Measurements from ENCODE around the gene MAPK1.
"Not testable (repeated sequence)": the region's sequence is repeated elsewhere in the genome, so short reads cannot be mapped to it uniquely, and the experiment has no call there.

MAPK1 gene

DNA sequence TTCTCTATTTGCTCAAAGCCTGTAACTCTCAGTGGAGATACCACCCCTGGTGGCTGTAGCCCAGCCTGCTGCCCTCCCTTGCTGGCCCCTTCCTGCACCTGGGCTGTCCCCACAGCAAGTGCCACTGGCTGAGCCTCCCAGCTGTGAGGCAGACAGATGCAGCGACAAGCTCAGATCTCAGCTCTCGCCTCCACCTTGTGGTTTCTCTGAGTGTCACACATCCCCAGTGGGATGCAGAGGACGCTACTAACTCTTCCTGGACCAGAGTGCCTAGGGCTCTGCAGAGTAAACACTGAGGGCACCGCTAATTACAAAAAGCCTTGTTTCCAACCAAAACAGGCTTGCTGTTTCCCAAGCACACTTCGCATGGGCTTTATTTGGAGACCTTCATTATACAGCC lies 140.8 kb downstream of the MAPK1 start:
- DNase-seq (ENCODE audit: low read depth, low spot score) = no peak

DNA sequence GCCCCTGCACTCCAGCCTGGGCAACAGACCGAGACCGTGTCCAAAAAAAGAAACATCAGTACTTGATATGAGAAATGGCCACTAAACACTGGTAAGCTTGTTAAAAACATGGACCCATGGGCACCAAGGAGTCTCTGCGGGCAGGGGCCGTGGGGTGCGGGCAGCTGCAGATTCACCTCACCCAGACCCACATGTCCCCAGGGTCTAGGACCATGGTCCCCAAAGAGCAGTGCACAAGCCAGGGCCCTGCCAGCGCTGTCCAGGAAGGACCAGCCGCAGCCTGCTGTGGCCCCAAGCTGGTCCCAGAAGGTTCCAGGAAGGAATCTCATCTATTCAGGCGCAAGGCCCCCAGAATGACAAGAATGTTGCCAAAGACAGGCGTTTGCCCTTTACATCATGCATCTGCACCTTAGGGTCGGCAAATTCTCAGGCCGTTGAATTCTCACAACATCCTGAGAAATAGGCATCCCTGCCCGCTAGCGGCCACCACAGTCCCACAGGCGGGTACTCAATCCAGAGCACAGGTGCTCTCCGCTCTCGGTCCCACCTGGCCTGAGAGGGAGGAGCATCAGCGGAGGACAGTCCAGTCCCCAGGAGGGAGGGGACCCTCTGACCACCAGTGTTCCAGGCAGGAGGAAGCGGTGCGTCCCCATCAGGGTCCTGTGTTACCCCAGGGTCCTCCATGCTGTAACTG lies 141.3 kb downstream of the MAPK1 start:
- no peak for DNase-seq (ENCODE audit: low read depth, low spot score)

DNA sequence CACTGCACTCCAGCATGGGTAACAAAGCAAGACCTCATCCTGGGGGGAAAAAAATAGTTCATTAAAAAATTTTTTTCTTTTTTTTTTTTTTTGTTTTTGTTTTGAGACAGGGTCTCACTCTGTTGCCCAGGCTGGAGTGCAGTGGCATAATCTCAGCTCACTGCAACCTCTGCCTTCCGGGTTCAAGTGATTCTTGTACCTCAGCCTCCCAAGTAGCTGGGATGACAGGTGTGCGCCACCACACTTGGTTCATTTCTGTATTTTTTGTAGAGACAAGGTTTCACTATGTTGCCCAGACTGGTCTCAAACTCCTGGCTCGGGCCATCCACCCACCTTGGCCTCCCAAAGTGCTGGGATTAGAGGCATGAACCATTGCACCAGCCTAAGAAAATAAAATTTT lies 142.9 kb downstream of the MAPK1 start:
- not testable (repeated sequence) for DNase-seq (ENCODE audit: low read depth, low spot score)

DNA sequence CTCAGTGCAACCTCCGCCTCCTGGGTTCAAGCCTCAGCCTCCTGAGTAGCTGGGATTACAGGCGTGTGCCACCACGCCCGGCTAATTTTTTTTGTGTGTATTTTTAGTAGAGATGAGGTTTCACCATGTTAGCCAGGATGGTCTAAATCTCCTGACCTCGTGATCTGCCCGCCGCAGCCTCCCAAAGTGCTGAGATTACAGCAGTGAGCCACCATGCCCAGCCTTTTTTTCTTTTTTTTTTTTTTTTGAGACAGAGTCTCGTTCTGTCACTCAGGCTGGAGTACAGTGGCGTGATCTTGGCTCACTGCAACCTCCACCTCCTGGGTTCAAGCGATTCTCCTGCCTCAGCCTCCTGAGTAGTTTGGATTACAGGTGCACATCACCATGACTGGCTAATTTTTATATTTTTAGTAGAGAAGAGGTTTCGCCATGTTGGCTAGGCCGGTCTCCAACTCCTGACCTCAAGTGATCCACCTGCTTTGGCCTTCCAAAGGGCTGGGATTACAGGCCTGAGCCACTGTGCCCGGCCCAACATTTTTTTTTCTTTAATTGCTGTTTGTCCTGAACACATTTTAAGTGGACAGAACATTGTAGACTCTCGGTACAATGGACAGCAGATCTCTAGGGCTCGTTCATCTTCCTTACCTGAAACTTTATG lies 146.1 kb downstream of the MAPK1 start:
- not testable (repeated sequence) for DNase-seq (ENCODE audit: low read depth, low spot score)

DNA sequence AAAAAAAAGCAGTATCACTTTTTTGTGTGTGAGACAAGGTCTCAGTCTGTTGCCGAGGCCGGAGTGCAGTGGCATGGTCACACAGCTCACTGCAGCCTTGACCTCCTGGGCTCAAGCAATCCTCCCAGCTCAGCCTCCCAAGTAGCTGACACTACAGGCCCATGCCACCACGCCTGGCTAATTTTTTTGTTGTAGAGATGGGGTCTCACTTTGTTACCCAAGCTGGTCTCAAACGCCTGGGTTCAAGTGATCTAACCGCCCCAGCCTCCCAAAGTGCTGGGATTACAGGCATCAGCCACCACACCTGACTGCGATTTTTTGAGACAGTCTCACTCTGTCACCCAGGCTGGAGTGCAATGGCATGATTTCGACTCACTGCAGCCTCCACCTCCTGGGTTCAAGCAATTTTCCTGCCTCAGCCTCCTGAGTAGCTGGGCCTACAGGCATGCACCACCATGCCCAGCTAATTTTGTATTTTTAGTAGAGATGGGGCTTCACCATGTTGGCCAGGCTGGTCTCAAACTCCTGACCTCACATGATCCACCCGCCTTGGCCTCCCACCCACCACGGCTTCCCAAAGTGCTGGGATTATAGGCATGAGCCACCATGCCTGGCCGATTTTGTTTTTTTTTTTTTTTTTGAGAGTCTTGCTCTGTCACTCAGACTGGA lies 147.1 kb downstream of the MAPK1 start:
- DNase-seq (ENCODE audit: low read depth, low spot score) = not testable (repeated sequence)

DNA sequence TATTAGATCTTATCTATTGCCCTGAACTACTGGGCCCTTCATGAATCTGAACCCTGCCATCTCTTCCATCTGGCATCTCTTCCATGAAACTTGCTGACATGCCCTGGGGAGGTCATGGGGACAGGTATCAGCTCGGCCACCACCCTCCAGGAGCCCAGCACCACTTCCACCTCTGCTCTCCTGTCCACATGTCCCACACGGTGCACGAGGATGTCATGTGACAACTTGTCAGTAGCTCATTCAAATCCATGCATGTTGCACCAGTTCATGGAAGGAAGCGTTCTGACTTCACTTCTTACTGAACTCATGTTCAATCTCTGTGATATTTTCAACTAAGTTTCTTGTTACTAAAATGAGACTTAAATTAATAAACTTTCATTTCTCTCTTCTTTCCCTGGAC lies 148.4 kb downstream of the MAPK1 start:
- DNase-seq (ENCODE audit: low read depth, low spot score) = no peak

DNA sequence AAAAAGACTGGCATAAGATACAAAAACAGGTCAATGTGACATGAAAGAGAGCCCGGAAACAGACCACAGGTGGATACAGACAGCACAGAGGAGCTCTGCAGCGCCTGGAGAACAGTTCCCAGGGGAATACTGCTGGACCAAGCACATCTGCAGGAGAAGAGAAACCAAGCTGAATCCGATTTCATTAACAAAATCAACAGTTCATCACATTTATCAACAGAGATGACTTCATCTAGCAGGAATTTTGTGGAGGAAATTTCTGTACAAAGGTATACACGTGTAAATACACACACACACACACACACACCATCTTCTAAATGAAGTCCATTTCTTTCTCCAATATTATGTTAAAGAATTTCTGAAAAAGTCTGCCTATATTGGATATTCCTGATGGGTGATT lies 148.9 kb downstream of the MAPK1 start:
- DNase-seq (ENCODE audit: low read depth, low spot score) = no peak

DNA sequence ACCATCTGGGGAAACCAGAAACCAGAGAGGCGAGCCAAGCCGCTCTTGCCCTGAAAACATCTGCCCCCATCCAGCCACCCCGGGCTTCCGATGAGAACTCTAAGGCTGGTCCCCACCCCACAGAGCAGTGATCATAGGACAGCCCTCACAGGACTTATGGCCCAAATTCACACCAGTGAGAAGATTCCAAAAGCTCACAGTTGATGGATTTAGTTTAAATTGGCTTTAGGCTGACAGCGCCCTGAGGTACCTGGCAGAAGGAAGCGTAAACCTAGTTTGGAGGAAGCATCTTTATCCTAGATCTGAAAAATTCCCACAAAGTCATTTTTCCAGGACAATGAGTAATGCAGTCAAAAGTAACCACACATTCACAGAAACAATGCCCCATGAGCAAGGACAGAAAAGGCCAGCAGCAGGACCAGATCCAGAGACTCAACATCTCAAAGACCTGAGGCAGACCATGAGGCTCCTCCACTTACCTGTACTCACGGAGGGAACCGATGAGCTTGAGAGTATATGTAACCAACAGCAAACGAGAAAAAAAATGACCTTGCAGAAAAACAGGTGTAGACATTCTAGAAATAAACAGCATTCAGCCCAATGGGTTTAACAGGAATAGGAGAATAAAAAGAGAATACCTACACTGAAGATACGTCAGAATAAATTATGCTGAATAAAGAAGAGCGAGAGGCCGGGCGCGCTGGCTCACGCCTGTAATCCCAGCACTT lies 150.9 kb downstream of the MAPK1 start:
- not testable (repeated sequence) for DNase-seq (ENCODE audit: low read depth, low spot score)

DNA sequence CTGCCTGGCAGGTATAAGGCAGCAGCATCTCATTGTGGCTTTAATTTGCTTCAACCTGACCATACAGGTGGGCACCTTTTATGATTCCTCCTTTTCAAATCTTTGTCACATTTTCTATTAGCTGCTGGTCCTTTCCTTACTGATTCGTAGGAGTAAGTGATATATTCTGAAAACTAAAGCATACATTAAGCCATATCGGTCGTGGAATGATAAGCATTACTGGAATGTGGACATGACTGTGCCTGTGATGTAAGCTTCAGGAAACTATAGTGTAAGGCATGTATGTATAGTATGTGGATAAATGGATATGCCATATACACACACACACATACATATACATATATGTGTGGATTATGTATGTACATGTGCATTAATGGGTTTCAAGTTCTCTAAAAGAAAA lies 152.7 kb downstream of the MAPK1 start:
- DNase-seq (ENCODE audit: low read depth, low spot score) = no peak

DNA sequence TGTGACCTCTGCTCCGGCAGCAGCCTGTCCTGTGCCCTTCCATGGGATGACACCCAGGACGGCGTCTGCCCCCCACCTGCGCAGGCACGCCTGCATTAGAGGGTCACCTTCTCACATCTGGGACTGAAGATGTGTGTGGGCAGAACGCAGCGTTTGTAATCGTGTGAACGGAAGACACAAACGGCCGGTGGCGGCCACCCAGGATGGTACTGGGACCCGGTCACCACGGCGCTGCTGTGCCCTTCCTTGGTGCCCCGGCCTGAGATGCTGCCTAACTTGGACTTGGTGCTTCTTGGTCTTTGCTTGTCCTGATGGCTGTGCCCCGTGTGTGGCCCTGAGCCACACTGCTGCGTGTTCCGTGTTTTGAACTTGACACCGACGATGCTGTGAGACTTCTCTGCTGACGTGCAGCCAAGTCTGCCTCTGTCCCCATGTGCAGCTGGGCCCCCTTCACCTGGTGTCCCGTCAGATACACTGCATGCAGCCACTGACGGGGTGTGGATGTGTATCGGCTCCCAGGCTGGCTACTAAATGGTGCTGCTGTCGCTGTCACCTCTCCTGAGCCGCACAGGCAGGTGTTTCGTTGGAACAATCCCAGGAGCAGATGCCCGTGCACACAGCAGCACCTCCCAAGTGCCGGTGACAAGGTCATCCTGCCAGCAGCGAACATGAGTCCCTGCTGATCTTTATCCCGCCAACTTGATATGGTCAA lies 153.2 kb downstream of the MAPK1 start:
- no peak for DNase-seq (ENCODE audit: low read depth, low spot score)

DNA sequence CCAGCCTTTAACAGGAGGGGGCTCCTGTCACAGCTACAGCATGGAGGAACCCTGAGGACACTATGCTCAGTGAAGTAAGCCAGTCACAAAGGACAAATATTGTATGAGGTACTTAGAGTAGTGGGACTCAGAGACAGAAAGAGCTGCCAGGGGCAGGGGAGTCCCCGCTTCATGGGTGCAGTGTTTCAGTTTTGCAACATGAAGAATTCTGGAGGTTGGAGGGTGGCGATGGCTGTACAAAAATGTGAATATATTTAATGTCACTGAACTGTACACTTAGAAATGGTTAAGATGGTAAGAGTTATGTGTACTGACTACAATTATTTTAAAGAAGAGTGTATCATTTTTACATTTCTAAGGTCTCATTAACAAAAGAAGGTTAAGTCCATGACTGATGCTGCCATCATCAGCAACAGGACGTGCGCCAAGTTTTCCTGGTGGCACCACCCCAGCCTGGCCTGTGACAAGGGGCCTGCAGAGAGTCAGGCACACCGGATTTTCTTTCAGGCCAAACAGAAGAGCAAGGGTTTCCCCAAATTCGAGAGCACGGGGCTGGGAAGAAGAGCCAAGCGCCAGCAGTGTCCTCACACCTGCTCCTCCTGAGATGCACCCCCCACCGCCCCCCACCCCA lies 153.9 kb downstream of the MAPK1 start:
- DNase-seq (ENCODE audit: low read depth, low spot score) = no peak

DNA sequence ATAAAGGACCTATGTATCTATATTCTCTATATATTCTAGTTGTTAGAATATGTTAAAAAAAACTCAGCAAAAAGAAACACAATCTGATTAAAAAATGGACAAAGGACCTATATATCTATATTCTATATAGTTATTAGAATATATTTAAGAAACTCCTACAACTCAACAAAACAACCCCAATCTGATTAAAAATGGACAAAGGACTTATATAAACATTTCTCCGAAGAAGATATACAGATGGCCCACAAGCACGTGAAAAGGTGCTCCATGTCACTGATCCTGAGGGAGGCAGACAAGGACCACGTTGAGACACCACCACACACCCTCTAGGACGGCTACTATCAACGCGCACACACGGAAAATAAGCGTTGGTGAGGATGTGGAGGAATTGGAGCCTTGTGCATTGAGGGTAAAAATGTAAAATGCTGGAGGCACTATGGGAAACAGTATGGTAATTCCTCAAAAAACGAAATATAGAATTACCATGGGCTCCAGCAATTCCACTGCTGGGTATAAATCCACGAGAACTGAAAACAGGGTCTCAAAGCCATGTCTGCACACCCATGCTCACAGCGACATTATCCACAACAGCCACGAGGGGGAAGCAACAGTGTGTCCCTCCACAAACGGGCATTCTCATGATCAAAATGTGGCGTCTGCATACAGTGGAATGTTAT lies 154.6 kb downstream of the MAPK1 start:
- DNase-seq (ENCODE audit: low read depth, low spot score) = no peak

DNA sequence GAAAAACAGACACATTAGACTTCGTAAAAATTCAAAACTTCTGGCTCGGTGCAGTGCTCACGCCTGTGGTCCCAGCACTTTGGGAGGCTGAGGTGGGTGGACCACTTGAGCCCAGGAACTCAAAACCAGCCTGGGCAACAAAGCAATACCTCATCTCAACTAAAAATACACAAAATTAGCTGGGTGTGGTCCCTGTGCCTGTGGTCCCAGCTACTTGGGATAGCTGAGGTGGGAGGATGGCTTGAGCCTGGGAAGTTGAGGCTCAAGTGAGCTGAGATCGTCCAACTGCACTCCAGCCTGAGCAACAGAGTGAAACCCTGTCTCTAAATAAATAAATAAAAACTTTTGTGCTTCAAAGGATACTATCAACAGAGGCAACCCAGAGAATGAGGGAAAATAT lies 155.6 kb downstream of the MAPK1 start:
- DNase-seq (ENCODE audit: low read depth, low spot score) = no peak

DNA sequence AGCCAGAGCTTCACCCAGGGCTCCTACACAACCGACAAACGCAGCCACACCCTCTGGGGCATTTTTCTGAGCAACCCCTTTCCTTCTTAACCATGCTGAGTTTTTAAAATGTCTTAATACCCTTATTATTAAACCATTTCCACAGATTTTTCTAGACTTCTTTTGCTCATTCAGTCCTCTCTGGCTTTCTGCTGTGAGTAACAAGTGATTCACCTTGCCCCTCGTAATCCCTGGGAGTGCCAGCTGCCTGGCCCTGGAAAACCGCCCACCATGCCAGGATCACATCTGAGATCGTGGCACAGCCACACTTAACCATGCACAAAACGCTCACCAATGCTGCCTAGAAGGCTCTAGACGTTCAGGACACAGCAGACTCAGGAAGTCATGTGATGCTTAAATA lies 157.3 kb downstream of the MAPK1 start:
- DNase-seq (ENCODE audit: low read depth, low spot score) = no peak

DNA sequence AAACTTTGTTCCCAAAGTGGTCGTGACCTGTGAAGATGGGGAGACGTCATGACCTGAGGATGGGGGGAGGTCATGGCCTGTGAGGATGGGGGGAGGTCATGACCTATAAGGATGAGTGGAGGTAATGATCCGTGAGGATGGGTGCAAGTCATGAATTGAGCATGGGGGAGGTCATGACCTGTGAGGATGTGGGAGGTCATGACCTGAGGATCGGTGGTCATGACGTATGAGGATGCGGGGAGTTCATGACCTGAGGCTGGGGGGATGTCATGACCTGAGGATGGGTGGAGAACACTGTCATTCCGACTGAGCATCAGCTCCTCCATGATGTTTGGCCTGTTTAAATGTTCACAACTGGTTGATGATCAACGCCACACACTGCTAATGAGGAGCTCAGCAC lies 157.8 kb downstream of the MAPK1 start:
- no peak for DNase-seq (ENCODE audit: low read depth, low spot score)

DNA sequence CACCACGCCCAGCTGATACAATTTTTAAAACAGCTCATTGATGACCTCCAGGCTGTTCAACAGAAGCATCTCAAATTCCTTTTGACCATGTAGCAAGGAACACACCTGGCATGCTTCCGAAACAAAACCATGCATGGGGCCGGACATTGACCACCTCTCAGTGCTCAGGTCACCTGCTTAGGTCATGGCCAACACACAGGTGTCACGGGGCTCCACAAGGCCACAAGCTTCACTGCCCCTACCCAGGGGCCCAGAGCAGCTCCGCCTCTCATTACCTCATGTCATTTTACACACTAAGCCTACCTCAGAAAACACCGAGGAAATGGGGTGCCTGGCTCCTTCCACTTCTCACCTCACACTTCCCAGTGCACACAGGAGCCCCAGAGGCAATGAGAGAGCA lies 158.5 kb downstream of the MAPK1 start:
- no peak for DNase-seq (ENCODE audit: low read depth, low spot score)

DNA sequence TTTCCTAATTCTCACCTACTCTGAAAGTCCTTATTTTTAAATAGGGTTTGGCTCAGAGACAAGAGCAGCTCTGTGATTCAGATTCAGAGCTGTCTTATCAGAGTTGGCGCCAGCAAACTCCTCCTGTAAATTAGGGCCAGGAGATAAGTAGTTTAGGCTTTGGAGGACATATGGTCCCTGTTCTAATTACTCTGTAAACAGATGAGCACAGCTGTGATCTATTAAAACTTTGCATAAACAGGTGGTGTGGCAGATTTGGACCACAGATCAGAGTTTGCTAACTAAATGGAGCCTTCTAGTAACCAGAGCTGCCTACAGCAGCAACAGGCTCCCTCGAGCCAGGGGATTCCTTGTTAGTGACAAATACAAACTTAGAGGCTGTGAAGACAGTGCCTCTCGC lies 159.8 kb downstream of the MAPK1 start:
- no peak for DNase-seq (ENCODE audit: low read depth, low spot score)
